ENCODE results near the gene CIZ1. TPM values are rescaled to one million over a fixed set of nuclear protein-coding genes. Genes with fewer than 3 reads are reported as not detected.

CIZ1 gene
- total and polyA plus RNA-seq, 2 of the 13 experiments (the other 11 are each of a cell fraction or from before 2014, with no cell fraction given): 30.6 to 50.3 TPM

GRCh38 chr9:128149001-128149701 is 42.2 kb downstream of the CIZ1 start, which contains the start of gene LCN2 (continued):
- TF ChIP-seq ZBTB20 (CRISPR knock-in tag; IDR thresholded peaks at IDR 0.05; ENCODE audit: borderline replicate concordance, low read depth) (no peak), NCOA2 (CRISPR knock-in tag; IDR thresholded peaks at IDR 0.05) (no peak), PAF1 (CRISPR knock-in tag; IDR thresholded peaks at IDR 0.05) (no peak), ZNF768 (CRISPR knock-in tag; IDR thresholded peaks at IDR 0.05) (no peak), ZNF382 (CRISPR knock-in tag; IDR thresholded peaks at IDR 0.05; ENCODE audit: borderline replicate concordance) (no peak), ZNF564 (CRISPR knock-in tag; IDR thresholded peaks at IDR 0.05) (no peak), ISX (CRISPR knock-in tag; conservative IDR thresholded peaks at IDR 0.05) (no peak), TOE1 (CRISPR knock-in tag; IDR thresholded peaks at IDR 0.05) (no peak), GPN1 (CRISPR knock-in tag; IDR thresholded peaks at IDR 0.05; ENCODE audit: borderline replicate concordance) (no peak), KMT2B (CRISPR knock-in tag; IDR thresholded peaks at IDR 0.05) (no peak), CEBPG (CRISPR knock-in tag; IDR thresholded peaks at IDR 0.05) (peak; percentile 25; the same call in 1 of the 2 replicates), ZNF567 (CRISPR knock-in tag; IDR thresholded peaks at IDR 0.05; ENCODE audit: borderline replicate concordance) (no peak), PBX2 (CRISPR knock-in tag; IDR thresholded peaks at IDR 0.05) (no peak), RXRB (CRISPR knock-in tag; IDR thresholded peaks at IDR 0.05; ENCODE audit: borderline replicate concordance) (no peak), RBM39 (IDR thresholded peaks at IDR 0.05; ENCODE audit: low read depth, low read length, poor library complexity, severe bottlenecking) (no peak), RBFOX2 (IDR thresholded peaks at IDR 0.05; ENCODE audit: low read depth, low read length) (no peak), TEAD2 (CRISPR knock-in tag; IDR thresholded peaks at IDR 0.05) (no peak), SCMH1 (CRISPR knock-in tag; IDR thresholded peaks at IDR 0.05; ENCODE audit: borderline replicate concordance) (no peak)
- TF ChIP-seq, protein P1, sequence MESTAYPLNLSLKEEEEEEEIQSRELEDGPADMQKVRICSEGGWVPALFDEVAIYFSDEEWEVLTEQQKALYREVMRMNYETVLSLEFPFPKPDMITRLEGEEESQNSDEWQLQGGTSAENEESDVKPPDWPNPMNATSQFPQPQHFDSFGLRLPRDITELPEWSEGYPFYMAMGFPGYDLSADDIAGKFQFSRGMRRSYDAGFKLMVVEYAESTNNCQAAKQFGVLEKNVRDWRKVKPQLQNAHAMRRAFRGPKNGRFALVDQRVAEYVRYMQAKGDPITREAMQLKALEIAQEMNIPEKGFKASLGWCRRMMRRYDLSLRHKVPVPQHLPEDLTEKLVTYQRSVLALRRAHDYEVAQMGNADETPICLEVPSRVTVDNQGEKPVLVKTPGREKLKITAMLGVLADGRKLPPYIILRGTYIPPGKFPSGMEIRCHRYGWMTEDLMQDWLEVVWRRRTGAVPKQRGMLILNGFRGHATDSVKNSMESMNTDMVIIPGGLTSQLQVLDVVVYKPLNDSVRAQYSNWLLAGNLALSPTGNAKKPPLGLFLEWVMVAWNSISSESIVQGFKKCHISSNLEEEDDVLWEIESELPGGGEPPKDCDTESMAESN (CRISPR knock-in tag; conservative IDR thresholded peaks at IDR 0.05): no peak
- TF ChIP-seq, protein P2, sequence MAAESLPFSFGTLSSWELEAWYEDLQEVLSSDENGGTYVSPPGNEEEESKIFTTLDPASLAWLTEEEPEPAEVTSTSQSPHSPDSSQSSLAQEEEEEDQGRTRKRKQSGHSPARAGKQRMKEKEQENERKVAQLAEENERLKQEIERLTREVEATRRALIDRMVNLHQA (CRISPR knock-in tag; IDR thresholded peaks at IDR 0.05): no peak
- TF ChIP-seq, protein P3, sequence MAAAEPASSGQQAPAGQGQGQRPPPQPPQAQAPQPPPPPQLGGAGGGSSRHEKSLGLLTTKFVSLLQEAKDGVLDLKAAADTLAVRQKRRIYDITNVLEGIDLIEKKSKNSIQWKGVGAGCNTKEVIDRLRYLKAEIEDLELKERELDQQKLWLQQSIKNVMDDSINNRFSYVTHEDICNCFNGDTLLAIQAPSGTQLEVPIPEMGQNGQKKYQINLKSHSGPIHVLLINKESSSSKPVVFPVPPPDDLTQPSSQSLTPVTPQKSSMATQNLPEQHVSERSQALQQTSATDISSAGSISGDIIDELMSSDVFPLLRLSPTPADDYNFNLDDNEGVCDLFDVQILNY (CRISPR knock-in tag; conservative IDR thresholded peaks at IDR 0.05): no peak
- TF ChIP-seq, protein P4, sequence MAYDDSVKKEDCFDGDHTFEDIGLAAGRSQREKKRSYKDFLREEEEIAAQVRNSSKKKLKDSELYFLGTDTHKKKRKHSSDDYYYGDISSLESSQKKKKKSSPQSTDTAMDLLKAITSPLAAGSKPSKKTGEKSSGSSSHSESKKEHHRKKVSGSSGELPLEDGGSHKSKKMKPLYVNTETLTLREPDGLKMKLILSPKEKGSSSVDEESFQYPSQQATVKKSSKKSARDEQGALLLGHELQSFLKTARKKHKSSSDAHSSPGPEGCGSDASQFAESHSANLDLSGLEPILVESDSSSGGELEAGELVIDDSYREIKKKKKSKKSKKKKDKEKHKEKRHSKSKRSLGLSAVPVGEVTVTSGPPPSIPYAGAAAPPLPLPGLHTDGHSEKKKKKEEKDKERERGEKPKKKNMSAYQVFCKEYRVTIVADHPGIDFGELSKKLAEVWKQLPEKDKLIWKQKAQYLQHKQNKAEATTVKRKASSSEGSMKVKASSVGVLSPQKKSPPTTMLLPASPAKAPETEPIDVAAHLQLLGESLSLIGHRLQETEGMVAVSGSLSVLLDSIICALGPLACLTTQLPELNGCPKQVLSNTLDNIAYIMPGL (CRISPR knock-in tag; IDR thresholded peaks at IDR 0.05; ENCODE audit: borderline replicate concordance in 1 of 2, low read depth in 1 of 2): 0 out of 4 replicates have a peak, but pooled peaks of 1 of the 2 experiments have one; percentile 21
- TF ChIP-seq, protein P5, sequence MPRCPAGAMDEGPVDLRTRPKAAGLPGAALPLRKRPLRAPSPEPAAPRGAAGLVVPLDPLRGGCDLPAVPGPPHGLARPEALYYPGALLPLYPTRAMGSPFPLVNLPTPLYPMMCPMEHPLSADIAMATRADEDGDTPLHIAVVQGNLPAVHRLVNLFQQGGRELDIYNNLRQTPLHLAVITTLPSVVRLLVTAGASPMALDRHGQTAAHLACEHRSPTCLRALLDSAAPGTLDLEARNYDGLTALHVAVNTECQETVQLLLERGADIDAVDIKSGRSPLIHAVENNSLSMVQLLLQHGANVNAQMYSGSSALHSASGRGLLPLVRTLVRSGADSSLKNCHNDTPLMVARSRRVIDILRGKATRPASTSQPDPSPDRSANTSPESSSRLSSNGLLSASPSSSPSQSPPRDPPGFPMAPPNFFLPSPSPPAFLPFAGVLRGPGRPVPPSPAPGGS (CRISPR knock-in tag; IDR thresholded peaks at IDR 0.05): no peak

All from HepG2 (cell line).